ENCODE data around the gene TECR.
"Not testable (repeated sequence)": the region's sequence is repeated elsewhere in the genome, so short reads cannot be mapped to it uniquely, and the experiment has no call there.

TECR gene

DNA sequence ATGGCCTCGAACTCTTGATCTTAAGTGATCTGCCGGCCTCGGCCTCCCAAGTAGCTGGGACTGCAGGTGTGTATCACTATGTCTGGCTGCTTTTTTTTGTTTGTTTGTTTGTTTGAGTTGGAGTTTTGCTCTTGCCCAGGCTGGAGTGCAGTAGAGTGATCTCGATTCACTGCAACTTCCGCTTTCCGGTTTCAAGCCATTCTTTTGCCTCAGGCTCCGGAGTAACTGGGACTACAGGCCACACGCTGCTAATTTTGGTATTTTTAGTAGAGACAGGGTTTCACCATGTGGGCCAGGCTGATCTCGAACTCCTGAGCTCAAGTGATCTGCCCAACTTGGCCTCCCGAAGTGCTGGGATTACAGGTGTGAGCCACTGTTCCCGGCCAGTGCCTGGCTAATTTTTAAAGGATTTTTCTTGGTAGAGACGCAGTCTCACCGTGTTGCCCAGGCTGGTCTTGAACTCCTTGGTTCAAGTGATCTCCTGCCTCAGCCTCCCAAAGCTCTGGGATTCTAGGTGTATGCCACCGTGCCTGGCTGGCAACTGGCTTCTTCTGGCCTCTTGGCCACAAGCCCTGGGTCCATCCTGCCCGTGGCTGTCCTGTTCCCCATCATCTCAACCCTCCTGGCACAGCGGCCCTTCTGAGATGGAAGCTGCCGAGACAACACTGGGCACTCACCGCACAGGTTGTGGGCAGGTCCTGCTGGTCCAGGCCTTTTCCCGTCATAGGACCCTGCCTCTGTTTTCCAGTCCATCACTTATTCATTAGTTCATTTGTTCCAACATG is 11.5 kb downstream of the TECR start:
- no peak for DNase-seq

DNA sequence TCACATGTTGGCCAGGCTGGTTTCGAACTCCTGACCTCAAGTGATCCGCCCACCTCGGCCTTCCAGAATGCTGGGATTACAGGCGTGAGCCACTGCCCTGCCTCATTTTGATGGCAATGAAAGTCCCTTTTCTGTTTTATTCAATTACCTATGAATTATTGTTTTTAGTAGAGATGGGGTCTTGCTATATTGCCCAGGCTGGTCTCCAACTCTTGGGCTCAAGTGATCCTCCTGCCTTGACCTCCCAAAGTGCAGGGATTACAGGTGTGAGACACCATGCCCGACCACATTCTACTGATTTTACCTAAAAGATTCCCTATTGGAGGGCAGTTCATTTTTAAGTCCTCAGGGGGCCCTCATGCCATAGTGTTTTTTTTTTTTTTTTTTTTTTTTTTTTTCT is 12.6 kb downstream of the TECR start:
- DNase-seq: not testable (repeated sequence)

DNA sequence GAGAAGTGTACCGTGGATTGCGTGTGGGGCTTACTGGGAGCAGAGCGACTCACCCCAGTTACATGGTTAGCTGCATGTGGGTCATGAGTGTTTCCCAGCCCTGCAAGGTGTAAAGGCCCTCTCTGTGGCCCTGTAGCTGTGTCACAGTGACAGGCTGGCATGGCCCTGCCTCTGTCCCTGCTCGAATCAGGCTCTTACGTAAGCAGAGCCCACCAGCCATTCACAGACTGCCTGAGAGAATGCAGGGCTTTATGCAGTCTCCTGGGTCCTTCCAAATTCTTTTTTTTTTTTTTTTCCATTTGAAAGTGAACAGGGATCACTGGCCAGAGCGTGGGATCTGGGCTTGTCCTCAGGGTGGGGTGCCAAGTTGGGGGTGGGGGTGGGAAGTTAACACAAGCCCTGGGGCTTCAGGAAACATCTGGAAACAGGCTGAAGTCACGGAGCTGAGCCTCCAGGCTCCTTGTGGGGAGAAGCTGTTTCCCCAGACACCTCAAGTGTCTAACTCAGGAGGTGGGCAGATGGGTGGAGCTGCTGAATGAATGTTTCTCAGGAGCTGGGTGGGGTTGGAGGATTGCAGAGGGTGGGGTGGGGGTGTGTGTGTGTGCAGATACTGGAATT is 13.4 kb downstream of the TECR start:
- no peak for DNase-seq

DNA sequence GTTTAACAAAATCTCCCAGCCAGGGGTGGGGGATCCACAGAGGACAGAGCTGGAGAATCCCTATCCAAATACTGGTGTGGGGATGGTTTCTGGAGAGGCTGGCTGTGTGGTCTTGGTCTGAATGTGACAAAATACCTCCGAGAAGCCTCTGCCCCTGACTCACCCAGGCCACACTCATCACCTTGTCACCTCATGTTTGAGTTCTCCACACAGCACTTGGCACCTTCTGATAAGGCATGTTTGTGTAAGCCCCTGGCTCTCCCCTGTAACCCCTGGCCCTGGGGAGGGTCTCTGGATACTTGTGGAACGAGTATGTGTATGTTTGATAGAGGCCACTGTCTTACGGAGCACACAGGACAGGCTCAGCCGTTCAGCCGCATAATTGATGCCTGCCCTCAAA is 14.7 kb downstream of the TECR start:
- DNase-seq: no peak

DNA sequence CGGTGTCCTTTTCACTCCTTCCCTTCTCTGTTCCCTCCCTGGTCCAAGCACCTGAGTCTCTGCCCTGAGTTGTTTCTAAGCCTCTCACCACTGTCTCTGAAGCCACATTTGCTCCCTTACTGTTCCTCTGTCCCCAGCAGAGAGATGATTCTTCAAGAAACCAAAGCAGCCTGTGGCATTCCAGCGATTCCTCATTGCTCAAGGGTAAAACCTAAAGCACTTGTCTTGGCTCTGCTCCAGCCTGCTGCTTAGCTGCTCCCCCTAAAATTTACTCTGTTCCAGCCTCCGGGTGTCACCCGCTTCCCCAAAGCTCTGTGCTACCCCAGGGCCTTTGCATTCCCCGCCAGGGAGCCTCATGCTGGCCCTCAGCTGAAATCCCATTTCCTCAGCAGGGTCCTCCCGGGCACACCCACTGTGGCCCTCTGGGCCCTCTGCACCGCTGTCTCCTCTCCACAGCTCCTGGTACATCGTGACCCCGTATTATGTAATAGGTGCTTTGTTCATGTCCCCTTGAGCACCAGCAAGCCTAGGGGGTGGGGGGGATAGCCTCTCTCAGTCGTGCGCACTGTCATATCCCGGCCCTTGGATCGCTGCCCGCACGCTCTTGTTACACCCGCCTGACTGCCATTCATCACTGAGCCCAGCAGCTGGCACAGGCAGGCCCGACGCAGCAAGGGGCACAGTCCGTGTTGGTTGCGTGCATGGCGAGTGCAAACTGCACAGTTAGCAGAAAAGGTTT is 15.8 kb downstream of the TECR start:
- no peak for DNase-seq

DNA sequence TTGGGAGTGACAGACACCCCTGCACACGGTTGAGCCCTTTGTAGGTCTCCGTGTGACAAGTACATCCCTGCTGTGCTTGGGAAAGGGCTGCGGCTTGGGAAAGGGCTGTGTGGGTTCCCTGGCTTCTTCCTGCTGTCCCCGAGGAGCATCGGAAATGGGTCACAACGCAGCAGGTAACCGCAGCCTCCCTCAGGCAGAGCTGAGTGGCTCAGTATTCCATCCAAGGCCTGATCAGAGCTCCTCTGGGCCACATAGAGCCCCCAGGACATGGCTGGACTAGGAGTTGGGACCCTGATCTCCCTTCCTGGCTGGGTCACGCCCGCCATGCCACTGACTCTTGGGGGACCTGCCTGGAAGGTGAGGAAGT is 16.3 kb downstream of the TECR start:
- DNase-seq: no peak

DNA sequence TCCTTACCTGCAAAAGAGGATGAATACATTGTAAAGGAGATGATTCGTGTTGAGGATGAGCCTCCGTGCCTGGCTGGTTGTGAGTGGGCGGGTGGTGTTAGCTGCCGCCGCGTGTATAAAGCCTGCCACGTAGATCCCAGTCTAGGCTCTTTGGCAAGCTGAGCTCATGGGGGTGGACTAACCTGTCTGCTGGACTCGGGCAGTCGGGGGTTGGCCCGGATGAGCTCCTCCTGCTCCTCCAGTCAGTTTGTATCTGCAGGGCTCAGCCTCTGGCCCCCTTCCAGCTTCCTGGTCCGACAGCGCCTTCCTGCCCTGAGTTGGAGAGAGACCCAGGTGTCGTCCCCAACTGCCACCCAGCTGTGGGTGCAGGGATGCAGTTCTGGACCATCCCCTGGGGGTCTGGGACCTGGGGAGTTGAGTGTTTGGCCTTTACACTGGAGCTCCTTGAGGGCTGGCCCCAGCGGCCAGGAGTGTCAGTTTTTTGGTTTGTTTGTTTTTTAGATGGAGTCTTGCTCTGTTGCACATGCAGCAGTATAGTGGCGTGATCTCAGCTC is 20.9 kb downstream of the TECR start:
- no peak for DNase-seq

DNA sequence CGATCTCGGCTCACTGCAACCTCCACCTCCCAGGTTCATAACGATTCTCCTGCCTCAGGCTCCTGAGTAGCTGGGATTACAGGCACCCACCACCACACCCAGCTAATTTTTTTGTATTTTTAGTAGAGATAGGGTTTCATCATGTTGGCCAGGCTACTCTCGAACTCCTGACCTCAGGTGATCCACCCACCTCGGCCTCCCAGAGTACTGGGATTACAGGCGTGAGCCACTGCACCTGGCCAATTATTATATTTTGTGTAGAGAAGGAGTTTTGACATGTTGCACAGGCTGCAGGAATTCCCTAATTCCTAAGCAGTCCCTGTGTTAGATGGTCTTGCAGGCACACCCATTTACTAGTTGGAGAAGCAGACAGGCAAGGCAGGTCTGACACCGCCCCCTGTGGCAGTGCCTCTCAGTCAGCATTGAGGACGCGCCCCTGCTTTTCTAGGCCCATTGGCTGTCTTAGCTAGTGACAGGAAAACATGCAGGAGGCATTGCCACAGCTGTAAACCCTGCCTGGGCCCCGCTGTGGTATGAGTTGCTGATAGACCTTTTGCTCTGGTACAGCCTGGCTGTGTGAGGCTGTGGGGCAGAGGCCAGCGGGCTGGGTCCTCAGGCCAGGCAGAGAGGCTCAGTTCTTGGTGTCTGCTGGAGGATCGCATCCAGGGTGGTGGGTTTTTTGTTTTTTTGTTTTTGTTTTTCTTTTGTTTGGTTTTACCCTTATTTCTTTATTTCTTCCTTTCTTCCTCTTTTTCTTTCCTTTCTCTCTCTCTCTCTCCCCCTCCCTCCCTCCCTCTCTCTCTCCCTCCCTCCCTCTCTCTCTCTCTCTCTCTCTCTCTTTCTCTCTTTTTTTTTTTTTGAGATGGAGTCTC is 22.0 kb downstream of the TECR start:
- DNase-seq: peak; percentile 77

DNA sequence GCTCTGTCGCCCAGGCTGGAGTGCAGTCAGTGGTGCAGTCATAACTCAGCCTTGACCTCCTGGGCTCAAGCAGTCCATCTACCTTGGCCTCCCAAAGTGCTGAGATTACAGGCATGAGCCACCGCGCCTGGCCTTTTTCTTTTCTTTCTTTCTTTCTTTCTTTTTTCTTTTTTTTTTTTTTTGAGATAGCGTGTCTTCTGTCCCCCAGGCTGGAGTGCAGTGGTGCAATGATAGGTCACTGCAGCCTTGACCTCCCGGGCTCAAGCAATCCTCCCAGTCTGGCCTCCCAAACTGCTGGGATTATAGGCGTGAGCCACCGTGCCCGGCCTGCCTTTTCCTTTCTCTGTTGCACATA is 22.6 kb downstream of the TECR start:
- not testable (repeated sequence) for DNase-seq

DNA sequence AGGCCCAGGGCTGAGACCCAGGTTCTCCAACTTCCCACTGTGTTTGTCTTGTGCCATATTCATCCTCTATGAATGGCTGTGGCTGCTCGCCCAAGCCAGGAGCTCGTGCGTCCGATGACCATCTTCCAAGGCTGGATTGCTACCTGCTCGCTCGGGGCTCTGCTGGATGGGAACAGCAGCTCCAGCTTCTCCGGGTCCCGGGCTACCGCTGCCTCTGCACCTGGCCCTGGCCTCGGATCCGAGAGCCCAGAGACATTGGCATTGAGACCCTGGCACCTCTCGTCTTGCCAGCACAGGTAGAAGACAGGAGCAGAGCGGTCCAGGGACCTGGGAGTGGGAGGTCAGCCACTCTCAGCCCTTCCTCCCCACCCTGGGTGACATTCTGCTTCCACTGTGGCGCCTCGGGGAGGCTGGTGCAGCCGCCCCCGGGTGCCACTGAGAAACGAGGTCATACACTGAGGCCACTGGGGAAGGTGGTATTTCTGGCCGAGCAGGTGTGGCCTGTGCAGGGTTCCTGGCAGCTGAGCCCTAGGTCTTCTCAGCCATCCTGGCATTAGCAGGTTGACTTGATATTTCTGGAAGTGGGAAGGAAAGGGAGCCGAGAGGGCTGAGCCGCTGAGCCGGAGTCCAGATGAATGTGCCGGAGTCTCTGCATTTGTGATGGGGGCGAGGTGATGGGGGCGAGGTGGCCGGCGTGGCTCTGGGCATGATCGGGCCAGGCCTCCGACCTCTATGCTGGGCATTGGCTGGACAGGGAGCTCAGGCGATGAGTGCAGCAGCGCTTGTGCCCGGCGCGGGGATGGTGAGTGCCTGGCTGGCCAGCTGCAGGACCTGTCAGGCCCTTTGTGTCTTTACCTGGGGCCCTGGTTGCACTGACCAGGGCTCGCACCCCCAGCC is 23.9 kb downstream of the TECR start:
- DNase-seq: no peak

DNA sequence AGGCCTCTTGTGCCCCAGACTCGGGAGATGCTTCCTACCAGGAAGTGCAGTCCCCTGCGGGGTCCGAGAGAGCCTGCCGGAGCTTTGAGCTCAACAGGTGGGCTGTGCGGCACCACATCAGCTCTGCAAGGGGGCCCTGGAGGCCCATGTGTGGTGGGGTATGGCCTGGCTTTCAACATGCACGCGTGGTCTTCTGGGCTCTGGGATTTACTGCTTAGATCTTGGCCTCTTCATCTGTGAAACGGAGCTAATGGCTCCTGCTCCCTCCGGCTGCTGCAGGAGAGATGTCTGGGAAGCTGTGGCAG is 24.5 kb downstream of the TECR start:
- no peak for DNase-seq

DNA sequence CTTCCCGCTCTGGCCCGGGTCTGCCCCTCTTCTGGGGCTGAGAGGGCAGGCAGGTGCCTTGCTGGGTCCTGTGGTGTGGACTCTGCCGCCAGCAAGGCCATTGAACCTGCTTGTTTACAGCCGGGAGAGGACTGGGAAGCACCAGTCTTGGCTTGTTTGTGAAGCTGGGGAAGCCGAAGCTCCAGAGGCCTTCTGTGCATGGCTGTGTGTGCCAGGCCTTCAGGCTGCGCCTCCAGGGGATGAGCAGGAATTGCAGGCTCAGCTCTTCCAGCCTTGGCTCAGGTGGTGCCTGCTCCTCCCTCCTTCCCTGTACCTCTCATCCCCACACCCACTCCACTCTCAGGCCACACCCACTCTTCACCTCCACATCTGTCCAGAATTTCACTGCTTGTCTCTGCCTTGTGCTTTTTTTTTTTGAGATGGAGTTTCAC is 25.0 kb downstream of the TECR start:
- DNase-seq: no peak

DNA sequence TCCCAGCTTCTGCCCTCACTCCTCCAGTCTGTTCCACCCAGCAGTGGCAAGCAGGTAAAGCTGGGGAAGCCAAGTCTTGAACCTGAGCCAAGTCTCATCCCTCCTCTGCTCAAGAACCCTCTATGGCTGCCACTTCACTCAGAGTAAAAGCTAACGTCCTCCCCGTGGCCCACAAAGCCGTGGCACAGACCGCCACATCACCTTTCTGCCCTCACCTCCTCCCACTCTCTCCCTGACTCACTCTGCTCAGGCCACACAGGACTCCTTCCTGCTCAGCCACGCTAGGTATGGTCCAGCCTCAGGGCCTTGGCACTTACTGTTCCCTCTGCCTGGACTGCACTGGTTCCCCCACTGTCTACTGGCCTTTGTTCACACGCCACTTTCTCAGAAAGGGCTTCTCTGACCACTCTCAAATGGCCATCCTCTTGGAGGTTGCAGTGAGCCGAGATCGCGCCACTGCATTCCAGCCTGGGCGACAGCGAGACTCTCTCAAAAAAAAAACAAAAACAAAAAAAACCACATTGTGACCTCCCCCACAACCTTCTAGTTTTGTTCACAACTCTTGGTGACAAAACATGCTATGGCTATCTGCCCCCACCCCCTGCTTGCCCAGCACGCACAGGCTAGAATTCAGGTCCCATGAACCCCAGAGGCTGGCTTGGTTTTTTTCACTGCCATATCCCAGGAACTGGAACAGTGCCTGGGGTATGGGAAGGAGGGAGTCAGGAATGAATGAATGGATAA is 26.7 kb downstream of the TECR start:
- no peak for DNase-seq

DNA sequence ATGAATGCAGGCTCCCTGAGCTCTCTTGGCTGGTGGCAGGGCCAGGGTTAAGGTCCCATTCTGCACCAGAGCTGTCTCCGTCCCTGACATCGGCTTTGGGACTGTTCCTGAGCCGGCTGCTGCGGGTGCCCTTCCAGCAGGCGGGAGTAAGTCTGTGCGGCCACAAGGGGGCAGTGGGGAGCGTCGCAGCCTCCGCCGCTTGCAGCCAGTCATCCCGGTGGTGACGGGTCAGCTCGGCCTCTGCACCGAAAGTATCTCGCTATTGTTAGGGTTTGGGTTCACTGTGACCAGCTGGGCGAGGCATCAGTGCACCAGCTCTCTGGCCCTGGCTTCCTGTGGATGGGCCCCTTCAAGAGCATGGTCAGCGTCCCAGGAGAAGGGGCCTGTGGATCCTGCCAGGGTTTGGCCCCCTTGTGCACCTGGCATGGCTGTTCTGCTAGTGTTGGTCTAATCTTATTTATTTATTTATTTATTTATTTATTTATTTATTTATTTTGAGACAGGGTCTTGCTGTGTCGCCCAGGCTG is 27.3 kb downstream of the TECR start:
- peak; percentile 76 for DNase-seq

DNA sequence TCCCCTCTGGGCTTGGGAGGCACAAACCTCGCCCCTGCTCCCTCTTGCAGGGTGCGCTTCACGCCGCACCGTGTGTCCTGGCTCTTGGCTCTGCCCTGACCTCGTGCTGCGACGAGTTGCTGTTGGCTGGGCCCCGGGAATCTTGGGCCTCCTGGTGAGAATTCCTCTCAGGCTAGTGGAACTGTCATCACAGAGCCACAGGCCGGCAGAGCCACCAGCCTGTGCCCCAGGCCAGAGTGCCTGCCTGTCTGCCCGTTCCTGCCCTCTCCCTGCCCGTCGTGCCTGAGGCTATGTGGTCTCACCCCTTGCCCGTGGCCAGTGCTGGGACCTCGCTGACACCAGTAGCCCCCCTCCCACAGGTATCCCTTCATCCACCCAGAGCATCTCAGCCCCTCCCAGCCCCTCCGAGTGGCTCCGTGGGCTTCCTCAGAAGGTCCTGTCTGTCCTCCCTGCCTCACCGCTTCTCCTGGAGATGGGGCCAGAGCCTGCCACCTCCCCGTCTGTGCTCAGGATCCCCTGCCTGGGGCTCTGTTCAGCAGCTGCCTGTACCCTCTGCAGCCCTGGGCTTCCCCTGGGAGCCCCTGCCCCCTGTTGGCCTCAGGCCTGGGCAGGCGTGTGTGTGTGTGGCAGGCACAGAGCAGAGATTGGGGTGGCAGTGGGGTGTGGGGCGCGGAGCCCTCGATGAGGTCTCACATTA is 29.1 kb downstream of the TECR start:
- no peak for DNase-seq

DNA sequence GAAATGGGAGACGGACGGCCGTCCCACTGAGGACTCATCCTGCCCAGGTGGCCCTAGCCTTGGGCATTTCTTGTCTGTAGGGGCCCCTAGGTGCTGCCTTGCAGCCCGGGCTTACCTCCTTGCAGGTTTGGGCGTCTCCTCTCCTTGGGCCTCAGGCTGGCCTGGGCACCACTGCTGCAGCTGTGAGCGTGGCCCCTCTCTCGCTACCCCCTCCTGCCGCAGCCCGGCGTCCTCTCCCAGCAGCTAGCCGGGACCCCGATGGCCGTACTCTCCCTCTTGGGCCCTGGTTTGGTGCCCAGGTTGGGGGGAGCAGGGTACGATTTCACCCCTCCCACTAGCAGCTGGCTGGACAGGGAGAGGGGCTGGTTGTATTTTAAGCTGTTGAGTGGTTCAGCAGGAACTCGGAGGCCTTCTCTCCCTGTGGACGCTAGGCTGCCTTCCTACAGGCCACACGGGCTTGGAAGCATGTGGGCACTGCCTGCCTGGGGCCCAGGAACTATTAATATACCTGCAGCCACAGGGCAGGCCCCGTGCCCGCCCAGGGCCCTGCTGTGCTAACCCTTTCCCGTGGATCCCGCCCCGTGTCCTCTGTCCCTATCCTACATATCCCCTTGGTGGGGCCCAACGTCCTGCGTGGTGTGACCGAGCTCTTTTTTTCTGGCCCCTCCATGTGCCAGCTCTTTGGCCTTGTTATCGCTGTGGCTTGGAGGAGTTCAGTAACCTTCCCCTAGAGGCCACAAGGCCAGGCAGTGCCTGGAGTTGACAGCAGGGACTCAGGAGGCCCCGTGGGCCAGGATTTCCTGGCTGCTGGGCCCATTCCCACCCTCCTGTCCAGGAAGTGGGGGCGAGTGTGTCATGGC is 30.8 kb downstream of the TECR start:
- DNase-seq: no peak

DNA sequence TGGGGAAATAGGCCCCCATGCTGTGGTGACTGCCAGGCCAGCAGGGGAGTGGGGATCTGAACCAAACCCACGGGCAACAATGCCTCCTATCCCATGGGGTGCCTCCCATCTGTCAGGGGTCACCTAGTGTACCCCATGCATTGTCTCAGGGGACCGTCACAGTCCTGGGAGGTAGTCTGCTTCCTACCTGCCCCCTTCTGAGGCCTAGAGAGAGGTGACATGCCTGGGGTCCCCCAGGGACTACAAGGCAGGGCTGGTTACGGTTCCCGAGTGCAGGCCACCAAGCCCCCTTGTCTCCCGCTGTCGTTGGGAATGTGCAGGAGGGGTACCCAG is 31.3 kb downstream of the TECR start:
- no peak for DNase-seq

DNA sequence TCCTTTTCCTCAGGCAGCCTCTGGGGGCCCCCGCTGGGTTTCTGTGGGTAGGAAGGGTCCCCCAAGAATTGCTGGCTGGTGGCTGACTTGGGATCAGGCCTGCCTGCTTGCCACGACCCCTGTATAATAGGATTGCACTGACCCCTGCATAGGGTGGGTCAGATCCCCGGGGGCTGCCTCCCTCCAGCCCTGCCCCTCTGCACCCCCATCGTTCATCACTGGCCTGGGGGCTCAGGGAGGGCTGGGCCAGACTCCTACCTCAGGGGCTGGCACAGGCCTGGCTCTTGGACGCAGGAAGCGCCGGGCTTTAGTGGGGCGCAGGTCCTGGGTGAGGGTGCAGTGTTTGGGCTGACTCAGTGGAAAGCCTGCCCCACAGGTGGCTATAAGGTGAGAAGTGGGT is 31.9 kb downstream of the TECR start:
- DNase-seq: no peak

DNA sequence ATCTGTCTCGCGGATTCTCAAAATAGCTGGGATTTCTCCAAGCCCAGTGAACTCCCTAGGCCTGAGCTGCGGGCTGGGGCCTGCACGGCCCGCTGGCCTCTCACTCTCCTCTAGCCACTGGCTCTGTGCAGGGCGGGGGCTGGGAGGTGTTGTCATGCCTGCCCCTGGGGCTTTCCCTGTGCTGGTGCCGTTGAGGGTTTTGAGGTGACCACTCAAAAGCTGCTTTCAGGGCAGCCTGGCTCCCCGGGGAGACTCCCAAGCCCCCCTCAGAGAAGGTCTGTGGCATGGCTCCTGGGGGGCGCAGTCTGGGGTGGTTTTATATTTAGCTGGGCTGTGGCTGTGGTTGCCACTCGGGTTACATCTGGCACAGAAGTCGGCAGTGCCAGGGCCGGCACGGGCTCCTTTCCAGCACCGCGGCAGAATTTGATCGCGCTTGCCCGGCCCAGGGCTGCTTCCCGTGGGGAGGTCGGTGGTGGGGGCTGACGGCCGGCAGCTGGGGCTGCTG is 32.5 kb downstream of the TECR start:
- no peak for DNase-seq

All from activated CD8-positive, alpha-beta memory T cell treated with anti-CD3 and anti-CD28 coated beads, Interleukin-2, amount 50 U/mL, for 4 hours (primary cell).